ENCODE measurements around the gene SPSB1. TPM values are rescaled to one million over a fixed set of nuclear protein-coding genes. Genes with fewer than 3 reads are reported as not detected.

The SPSB1 gene
- polyA plus RNA-seq, 1 donor from 2014 or later, result 1.4 TPM

DNA sequence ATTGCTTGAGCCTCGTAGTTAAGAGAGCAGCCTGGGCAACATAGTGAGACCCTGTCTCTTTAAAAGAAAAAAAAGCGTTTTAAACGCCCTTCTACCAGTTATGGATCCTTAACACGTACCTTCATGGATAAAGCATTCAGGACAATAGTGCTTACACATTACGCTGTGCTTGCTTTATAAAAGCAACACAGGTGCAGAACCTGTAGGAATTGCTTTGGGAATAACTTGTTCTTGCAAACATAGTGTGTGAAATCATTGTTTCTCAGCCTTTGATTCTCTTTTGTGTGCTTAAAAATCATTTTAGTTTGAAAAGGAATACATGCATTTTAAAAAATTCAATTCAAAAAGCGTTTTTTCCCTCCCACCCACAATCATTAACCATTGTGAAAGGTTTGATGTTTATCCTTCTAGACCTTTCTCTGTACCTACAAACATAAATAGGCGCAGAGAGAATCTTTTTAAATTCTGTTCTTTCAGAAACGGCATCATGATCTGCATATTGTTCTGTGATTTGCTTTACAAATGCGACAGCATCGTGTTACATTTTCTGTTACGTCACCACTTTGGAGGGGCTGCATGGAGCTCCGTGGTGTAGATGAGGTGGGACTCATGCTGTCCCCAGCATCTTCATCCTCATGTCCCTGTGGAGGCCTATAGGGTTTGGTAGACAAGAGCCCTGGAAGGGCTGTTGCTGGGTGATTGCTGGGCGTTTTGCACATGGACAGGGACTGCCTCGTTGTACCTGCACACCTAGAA, 54.6 kb downstream of the SPSB1 start:
- H3K27me3 ChIP-seq (ENCODE audit: insufficient read depth, low read depth, low read length), result no peaks in the 10 kb centered on the region
- H3K4me2 ChIP-seq (ENCODE audit: low read length), result no peak overlapping the region
- TF ChIP-seq SMC3 (conservative IDR thresholded peaks at IDR 0.05; ENCODE audit: poor library complexity), result no peak
- no peak for TF ChIP-seq EZH2 (IDR thresholded peaks at IDR 0.05; ENCODE audit: borderline replicate concordance, insufficient read depth, low read length, poor library complexity, severe bottlenecking)
- TF ChIP-seq, protein P1, sequence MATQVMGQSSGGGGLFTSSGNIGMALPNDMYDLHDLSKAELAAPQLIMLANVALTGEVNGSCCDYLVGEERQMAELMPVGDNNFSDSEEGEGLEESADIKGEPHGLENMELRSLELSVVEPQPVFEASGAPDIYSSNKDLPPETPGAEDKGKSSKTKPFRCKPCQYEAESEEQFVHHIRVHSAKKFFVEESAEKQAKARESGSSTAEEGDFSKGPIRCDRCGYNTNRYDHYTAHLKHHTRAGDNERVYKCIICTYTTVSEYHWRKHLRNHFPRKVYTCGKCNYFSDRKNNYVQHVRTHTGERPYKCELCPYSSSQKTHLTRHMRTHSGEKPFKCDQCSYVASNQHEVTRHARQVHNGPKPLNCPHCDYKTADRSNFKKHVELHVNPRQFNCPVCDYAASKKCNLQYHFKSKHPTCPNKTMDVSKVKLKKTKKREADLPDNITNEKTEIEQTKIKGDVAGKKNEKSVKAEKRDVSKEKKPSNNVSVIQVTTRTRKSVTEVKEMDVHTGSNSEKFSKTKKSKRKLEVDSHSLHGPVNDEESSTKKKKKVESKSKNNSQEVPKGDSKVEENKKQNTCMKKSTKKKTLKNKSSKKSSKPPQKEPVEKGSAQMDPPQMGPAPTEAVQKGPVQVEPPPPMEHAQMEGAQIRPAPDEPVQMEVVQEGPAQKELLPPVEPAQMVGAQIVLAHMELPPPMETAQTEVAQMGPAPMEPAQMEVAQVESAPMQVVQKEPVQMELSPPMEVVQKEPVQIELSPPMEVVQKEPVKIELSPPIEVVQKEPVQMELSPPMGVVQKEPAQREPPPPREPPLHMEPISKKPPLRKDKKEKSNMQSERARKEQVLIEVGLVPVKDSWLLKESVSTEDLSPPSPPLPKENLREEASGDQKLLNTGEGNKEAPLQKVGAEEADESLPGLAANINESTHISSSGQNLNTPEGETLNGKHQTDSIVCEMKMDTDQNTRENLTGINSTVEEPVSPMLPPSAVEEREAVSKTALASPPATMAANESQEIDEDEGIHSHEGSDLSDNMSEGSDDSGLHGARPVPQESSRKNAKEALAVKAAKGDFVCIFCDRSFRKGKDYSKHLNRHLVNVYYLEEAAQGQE (IDR thresholded peaks at IDR 0.05; ENCODE audit: borderline replicate concordance), result no peak
- TF ChIP-seq TAF1 (IDR thresholded peaks at IDR 0.05; ENCODE audit: low read depth), result no peak
- TF ChIP-seq MXI1 (conservative IDR thresholded peaks at IDR 0.05; ENCODE audit: poor library complexity, severe bottlenecking), result no peak
- TF ChIP-seq RAD21 (conservative IDR thresholded peaks at IDR 0.05), result no peak
- no peak for TF ChIP-seq CTCF (IDR thresholded peaks at IDR 0.05; ENCODE audit: poor library complexity, severe bottlenecking)
- TF ChIP-seq POLR2AphosphoS5 (IDR thresholded peaks at IDR 0.05), result no peak
- TF ChIP-seq EP300 (conservative IDR thresholded peaks at IDR 0.05; ENCODE audit: poor library complexity, severe bottlenecking), result no peak
- H3K9me3 ChIP-seq (ENCODE audit: low read length), result peaks cover 3% of the 10 kb centered on the region
- H3F3A ChIP-seq (ENCODE audit: insufficient read depth, low read length, poor library complexity, severe bottlenecking), result no peaks in the 10 kb centered on the region
- H4K20me1 ChIP-seq (ENCODE audit: insufficient read depth), result no peaks in the 10 kb centered on the region
- H3K9ac ChIP-seq (ENCODE audit: low read length), result no peak overlapping the region
- H3K27ac ChIP-seq (ENCODE audit: low read length), result no peak overlapping the region
- H2AFZ ChIP-seq (ENCODE audit: low read depth, low read length), result no peak overlapping the region
- H3K9me2 ChIP-seq (ENCODE audit: insufficient read depth, low read length), result no peaks in the 10 kb centered on the region
- no peaks in the 10 kb centered on the region for H3K36me3 ChIP-seq (ENCODE audit: insufficient read depth, low read length)
- no peak overlapping the region for H3K4me3 ChIP-seq (ENCODE audit: low read length)
- no peaks in the 10 kb centered on the region for H3K79me2 ChIP-seq (replicated peaks; ENCODE audit: insufficient read depth, low read length)

DNA sequence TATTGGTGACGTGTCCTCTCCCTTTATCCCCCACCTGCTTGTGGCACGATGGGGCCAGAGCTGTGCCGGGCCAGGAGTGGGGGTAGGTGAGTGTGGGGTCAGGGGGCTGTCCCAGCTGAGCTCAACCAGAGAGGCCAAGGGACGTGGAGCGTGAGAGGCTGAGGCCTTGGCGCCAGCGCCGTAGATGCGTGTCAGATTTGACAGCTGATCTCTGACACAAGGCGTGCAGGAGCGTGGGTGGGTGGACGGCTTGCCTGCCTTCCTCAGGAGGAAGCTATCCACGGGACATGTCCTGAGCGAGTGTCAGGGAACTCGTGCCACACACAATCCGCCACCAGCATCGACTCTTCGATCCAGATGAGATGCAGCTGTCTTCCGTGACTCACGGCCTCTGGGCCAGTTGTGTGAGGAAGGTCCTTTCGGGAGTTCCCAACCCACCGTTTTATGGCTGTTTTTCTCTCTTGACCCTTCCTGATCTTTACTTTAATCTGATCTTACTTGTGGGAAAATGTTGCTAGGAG, 56.7 kb downstream of the SPSB1 start:
- H3K9ac ChIP-seq (ENCODE audit: low read length), result no peak overlapping the region
- TF ChIP-seq EZH2 (IDR thresholded peaks at IDR 0.05; ENCODE audit: borderline replicate concordance, insufficient read depth, low read length, poor library complexity, severe bottlenecking) (no peak), SMC3 (conservative IDR thresholded peaks at IDR 0.05; ENCODE audit: poor library complexity) (no peak), EP300 (conservative IDR thresholded peaks at IDR 0.05; ENCODE audit: poor library complexity, severe bottlenecking) (no peak), MXI1 (conservative IDR thresholded peaks at IDR 0.05; ENCODE audit: poor library complexity, severe bottlenecking) (no peak), CTCF (IDR thresholded peaks at IDR 0.05; ENCODE audit: poor library complexity, severe bottlenecking) (no peak), TAF1 (IDR thresholded peaks at IDR 0.05; ENCODE audit: low read depth) (no peak), RAD21 (conservative IDR thresholded peaks at IDR 0.05) (no peak), POLR2AphosphoS5 (IDR thresholded peaks at IDR 0.05) (no peak)
- TF ChIP-seq, protein P1 (IDR thresholded peaks at IDR 0.05; ENCODE audit: borderline replicate concordance), result no peak
- no peak overlapping the region for H3K4me3 ChIP-seq (ENCODE audit: low read length)
- no peaks in the 10 kb centered on the region for H3K27me3 ChIP-seq (ENCODE audit: insufficient read depth, low read depth, low read length)
- H3K9me3 ChIP-seq (ENCODE audit: low read length), result no peaks in the 10 kb centered on the region
- H3K27ac ChIP-seq (ENCODE audit: low read length), result no peak overlapping the region
- H3K36me3 ChIP-seq (ENCODE audit: insufficient read depth, low read length), result no peaks in the 10 kb centered on the region
- H3K4me2 ChIP-seq (ENCODE audit: low read length), result no peak overlapping the region
- H4K20me1 ChIP-seq (ENCODE audit: insufficient read depth), result no peaks in the 10 kb centered on the region
- no peaks in the 10 kb centered on the region for H3K9me2 ChIP-seq (ENCODE audit: insufficient read depth, low read length)
- H3K79me2 ChIP-seq (replicated peaks; ENCODE audit: insufficient read depth, low read length), result no peaks in the 10 kb centered on the region
- H2AFZ ChIP-seq (ENCODE audit: low read depth, low read length), result no peak overlapping the region
- H3F3A ChIP-seq (ENCODE audit: insufficient read depth, low read length, poor library complexity, severe bottlenecking), result no peaks in the 10 kb centered on the region

Measured in neural cell (in vitro differentiated cells).